HG02943 (cell line): ENCODE results near the gene IP6K1.
"Not testable (repeated sequence)": the region's sequence is repeated elsewhere in the genome, so short reads cannot be mapped to it uniquely, and the experiment has no call there.

Experiments used
- ATAC-seq: cut with Tn5 transposase; IDR thresholded peaks from one replicate; pipeline ENCODE4 v1.9.1; 2021; ENCODE audit warnings: mild to moderate bottlenecking, low read depth, moderate library complexity; ENCODE audit not compliant: unreplicated experiment

IP6K1 gene

GRCh38 chr3:49694409-49695070 is 91.8 kb downstream of the IP6K1 start:
- not testable (repeated sequence) for ATAC-seq

DNA sequence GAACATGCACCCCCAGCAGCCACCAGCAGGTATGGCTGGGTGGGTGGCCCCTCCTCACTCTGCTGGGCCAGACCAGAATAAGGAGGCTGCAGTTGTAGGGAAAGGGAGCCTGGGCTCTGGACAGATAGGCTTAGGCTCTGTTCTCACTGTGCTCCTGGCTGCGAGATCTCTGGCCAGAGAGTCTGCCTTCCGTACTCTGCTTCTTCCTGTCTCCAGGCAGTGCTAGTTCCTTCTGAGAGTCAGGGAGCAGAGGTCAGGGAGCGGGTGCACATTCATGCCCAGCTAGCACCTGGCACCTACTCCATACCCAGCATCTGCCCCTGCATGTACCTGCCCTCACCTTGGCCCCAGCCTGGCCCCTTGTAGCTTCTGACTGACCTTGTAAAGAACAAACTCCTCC is 94.9 kb downstream of the IP6K1 start:
- ATAC-seq, result not testable (repeated sequence)

- not testable (repeated sequence) for ATAC-seq
Measured at GRCh38 chr3:49690856-49691255, 95.5 kb downstream of the IP6K1 start.

- ATAC-seq, result not testable (repeated sequence)
Measured at GRCh38 chr3:49689908-49690624, 96.3 kb downstream of the IP6K1 start.

GRCh38 chr3:49689046-49689907 is 97.1 kb downstream of the IP6K1 start, which contains the start of the genes MST1 and RNF123:
Gene MST1 (minus strand): TSS chr3:49689474. CDS start chr3:49688691, 783 bp downstream.
Gene RNF123 (plus strand): TSS chr3:49689557. CDS start chr3:49691166, 1,609 bp downstream.
- ATAC-seq, result peak; percentile 42

- ATAC-seq, result not testable (repeated sequence)
Measured at GRCh38 chr3:49688338-49689045, 97.8 kb downstream of the IP6K1 start.

GRCh38 chr3:49687424-49687795 is 98.9 kb downstream of the IP6K1 start:
- ATAC-seq, result not testable (repeated sequence)

- ATAC-seq, result not testable (repeated sequence)
Measured at GRCh38 chr3:49686769-49687423, 99.4 kb downstream of the IP6K1 start.

DNA sequence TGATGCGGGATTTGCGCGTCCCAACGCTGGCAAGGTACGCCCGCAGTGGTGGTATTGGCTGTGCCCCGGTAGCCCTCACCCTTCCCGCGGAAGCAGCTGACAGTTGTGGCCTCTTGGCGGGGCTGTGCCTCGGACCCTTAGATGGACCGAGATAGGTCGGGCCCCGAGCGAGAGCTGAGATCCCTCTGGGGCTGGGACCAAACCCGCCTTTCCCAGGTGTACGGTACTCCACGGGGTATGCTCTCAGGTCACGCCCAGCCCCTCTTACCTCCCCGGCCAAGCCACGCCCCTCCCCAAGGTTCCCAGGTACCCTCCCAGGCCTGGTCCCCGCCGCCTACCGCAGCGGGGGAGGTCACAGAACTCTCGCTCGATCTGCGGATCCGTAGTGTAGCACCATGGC is 100.0 kb downstream of the IP6K1 start:
- ATAC-seq, result not testable (repeated sequence)

- ATAC-seq, result not testable (repeated sequence)
Measured at GRCh38 chr3:49685846-49686245, 100.5 kb downstream of the IP6K1 start.

DNA sequence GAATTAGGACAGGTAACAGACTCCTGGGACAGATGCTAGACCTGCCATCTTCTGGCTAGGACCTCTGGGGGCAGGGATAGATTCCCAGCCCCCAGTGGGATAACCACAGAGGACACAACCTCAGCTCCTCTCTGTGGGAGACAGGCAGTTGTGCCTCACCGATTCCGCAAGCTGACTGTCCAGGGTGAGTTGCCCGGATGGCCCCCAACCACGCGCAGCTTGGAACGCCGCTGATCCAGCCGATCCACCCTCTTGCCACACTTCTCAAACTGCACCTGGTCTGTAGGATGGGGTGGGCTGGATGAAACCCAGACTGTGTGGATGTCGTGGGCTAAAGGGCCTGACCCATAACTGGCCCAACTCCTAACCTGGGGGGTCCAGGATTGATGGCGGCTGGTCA is 101.2 kb downstream of the IP6K1 start:
- ATAC-seq, result not testable (repeated sequence)

DNA sequence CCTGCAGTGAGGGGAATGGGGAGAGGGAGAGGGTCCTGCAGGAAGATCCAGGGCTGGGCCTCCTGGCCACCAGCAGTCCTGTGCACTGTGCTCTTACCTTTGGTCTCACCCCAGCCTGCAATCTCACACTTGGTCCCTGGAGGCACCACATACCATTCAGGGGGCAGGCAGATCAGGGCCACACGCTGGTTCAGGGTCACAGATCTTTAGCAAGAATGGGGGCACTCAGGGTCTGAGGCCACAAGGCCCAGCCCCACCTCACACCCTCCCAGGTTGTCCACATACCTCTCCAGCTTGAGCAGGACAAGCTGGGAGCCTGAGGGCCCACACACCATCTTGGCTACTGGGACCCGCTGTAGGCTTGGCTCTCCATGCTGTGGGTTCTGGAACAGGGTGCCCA is 101.9 kb downstream of the IP6K1 start:
- not testable (repeated sequence) for ATAC-seq

- ATAC-seq, result no peak
Measured at GRCh38 chr3:49683162-49683561, 103.2 kb downstream of the IP6K1 start.

DNA sequence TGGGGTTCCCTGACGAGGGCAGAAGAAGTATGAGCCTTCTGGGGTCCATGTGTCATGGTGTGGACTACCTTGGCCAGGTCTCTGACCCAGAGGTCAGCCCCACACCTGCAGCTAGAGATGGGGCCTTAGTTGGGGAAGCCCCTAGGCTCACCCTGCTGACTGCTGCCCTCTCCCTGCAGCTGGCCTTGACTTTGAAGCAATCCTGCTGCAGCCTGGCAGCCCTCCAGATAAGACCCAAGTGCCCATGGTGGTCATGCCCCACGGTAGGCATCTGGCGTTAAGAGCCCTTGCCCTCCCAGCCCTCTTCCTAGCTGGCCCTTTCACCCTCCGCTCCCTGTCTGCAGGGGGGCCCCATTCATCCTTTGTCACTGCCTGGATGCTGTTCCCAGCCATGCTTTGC is 104.8 kb downstream of the IP6K1 start:
- ATAC-seq, result no peak

GRCh38 chr3:49681232-49681522 is 105.2 kb downstream of the IP6K1 start:
- ATAC-seq, result no peak

GRCh38 chr3:49680493-49681231 is 105.7 kb downstream of the IP6K1 start:
- no peak for ATAC-seq

DNA sequence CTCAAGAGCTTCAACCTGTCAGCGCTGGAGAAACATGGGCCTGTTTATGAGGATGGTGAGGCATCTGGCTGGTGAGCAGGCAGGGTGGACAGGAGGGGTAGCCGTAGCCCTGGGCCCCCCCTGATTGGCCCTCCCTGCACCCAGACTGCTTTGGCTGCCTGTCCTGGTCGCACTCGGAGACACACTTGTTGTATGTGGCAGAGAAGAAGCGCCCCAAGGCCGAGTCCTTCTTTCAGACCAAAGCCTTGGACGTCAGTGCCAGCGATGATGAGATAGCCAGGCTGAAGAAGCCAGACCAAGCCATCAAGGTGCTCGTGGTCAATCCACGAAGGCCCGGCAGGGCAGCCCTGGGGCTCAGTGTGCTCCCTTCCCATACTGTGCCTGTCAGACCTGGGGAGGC is 110.4 kb downstream of the IP6K1 start:
- no peak for ATAC-seq

GRCh38 chr3:49674497-49674983 is 111.8 kb downstream of the IP6K1 start:
- ATAC-seq, result peak; percentile 4
